ENCODE measurements around the gene SYNJ2.

Gene SYNJ2

GRCh38 chr6:158110986-158111385 is 129.3 kb downstream of the SYNJ2 start:
- DNase-seq (ENCODE audit: low read depth in 3 of 3, low spot score in 1 of 3) = no peak

DNA sequence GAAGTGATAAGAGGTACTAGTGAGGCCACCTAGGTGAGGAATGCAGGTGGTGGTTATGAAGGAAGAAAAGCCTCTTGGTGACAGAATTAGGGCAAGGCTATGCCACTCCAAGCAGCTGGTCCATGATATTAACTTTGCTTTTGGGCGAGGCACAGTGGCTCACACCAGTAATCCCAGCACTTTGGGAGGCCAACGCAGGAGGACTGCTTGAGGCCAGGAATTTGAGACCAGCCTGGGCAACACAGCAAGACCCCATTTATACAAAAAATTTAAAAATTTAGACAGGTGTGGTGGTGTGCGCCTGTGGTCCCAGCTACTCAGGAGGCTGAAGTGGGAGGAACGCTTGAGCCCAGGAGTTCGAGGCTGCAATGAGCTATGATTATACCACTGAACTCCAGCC is 130.3 kb downstream of the SYNJ2 start:
- no peak for DNase-seq (ENCODE audit: low read depth in 3 of 3, low spot score in 1 of 3)

- no peak for DNase-seq (ENCODE audit: low read depth in 3 of 3, low spot score in 1 of 3)
Measured at GRCh38 chr6:158113802-158114201, 132.1 kb downstream of the SYNJ2 start.

DNA sequence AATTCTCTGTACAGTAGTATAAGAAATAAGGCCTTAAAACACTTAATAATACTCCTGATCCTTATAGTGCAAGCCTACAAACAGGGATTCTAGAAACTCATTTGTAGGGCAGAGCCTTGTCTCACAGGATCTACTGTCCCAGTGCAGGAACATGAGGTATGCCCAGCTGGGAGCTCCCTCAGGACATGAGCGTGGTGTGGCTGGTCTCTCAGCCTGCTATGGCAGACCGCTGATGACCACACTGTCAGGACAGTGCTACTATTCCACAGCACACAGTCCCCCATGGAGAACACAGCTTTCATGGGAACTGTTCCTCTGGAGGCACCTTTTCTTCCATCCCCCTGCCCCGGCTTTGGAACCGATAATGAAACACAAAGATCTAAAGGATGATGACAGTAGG is 133.4 kb downstream of the SYNJ2 start:
- DNase-seq (ENCODE audit: low read depth in 3 of 3, low spot score in 1 of 3) = no peak

- no peak for DNase-seq (ENCODE audit: low read depth in 3 of 3, low spot score in 1 of 3)
Measured at GRCh38 chr6:158115508-158115907, 133.8 kb downstream of the SYNJ2 start.

GRCh38 chr6:158118886-158119285 is 137.2 kb downstream of the SYNJ2 start:
- DNase-seq (ENCODE audit: low read depth in 3 of 3, low spot score in 1 of 3) = no peak

DNA sequence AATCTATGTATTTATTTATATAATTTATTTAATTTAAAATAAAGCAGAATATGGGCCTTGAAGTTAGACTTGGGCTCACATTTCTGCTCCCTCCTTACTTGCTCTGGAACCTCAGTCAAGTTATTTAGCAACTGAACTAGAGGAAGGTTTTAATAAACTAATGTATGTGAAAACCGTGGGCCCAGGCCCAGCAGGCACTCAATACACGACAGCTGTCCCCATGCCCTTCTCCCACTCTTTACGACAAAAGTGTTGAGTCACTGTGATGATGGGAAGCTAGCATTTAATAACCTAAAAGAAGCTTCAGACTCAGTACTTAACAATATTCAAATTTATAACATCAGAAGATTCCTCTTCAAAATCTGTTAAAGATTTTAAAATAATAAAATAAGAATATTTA is 139.7 kb downstream of the SYNJ2 start:
- no peak for DNase-seq (ENCODE audit: low read depth in 3 of 3, low spot score in 1 of 3)

- no peak for DNase-seq (ENCODE audit: low read depth in 3 of 3, low spot score in 1 of 3)
Measured at GRCh38 chr6:158122048-158122447, 140.4 kb downstream of the SYNJ2 start.

DNA sequence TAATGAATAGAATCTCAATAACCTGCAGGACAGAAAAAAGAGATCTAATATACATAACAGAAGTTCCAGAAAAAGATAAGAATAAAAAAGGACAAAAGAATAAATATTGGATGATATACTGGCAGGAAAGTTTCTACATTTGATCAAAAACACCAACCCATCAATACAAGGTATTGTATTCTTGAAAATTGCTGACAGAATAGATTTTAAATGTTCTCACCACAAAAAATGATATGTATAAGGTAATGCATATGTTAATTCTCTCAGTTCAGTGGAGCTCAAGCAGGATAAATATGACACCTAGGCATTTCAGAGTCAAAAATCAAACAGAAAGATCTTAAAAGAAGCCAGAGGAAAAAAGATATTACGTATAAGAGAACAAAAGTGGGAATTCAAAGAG is 142.6 kb downstream of the SYNJ2 start:
- no peak for DNase-seq (ENCODE audit: low read depth in 3 of 3, low spot score in 1 of 3)

DNA sequence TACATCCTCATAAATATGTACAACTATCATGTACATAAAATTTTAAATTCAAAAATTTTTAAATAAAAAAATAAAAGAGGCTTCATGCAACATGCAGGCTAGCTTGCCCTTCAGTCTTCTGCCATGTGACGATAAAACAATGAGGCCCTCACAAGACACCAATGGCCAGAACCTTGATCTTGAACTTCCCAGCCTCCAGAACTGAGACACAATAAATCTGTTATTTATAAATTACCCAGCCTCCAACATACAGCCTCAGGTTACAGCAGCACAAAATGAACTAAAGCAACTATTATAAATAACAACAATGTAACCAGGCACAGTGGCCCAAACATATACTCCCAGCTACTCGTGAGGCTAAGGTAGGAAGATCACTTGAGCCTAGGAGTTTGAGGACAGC is 143.6 kb downstream of the SYNJ2 start:
- DNase-seq (ENCODE audit: low read depth in 3 of 3, low spot score in 1 of 3) = no peak

DNA sequence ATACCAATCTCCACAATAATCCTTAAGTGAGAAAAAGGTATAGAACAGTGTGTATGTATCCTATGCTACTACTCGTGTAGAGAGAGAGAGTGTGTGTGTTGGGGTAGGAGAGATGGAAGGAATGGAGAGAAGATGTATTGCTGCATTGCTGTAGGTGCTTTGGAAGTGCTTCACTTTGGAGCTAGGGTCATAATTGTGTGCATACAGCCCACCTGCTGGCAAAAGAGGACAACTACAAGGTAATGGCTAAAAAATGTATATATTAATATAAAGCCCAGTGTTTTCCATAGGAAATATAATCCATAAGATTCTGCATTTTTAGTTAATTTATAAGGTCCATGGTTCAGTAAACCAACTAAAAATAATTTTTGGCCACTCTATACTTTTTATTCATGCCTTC is 150.3 kb downstream of the SYNJ2 start:
- DNase-seq (ENCODE audit: low read depth in 3 of 3, low spot score in 1 of 3) = no peak

GRCh38 chr6:158142789-158143188 is 161.1 kb downstream of the SYNJ2 start:
- DNase-seq (ENCODE audit: low read depth in 3 of 3, low spot score in 1 of 3) = no peak

- no peak for DNase-seq (ENCODE audit: low read depth in 3 of 3, low spot score in 1 of 3)
Measured at GRCh38 chr6:158143700-158144099, 162.0 kb downstream of the SYNJ2 start.
